MCF 10A (cell line): ENCODE results near the gene PHYHIPL. TPM values are rescaled to one million over a fixed set of nuclear protein-coding genes. Genes with fewer than 3 reads are reported as not detected.

Experiments
- BruUV-seq: library from RNA; stranded (reverse); fragments of 400-500 nt; replicated peaks from 2 replicates; lab custom pipeline; 2021; lab: Mats Ljungman, UMichigan
- CTCF ChIA-PET: fragments of 300-600 bp; sonication (Branson Sonifier 250); formaldehyde crosslinking; extraction: SDS; loops from one replicate; lab custom pipeline; 2021; ENCODE audit warnings: antibody characterized with exemption, inconsistent platforms; lab: Yijun Ruan, JAX
- POLR2A ChIA-PET: fragments of 300-600, 350-650 bp; sonication (Branson Sonifier 250); formaldehyde crosslinking; extraction: SDS; loops from one replicate; lab custom pipeline; 2020; ENCODE audit warnings: antibody characterized with exemption, inconsistent platforms; lab: Yijun Ruan, JAX
- DNase-seq: peaks from one replicate; pipeline ENCODE4 v3.0.0-alpha.2; 2018; ENCODE audit not compliant: unreplicated experiment
- H3K27ac Mint-ChIP-seq: one replicate; pipeline ENCODE4 v1.8.0; 2022; ENCODE audit warnings: mild to moderate bottlenecking, low read depth, mixed read lengths; ENCODE audit not compliant: unreplicated experiment
- H3K27me3 Mint-ChIP-seq: one replicate; pipeline ENCODE4 v1.8.0; 2022; ENCODE audit warnings: mixed read lengths; ENCODE audit not compliant: insufficient read depth, unreplicated experiment
- H3K36me3 Mint-ChIP-seq: one replicate; pipeline ENCODE4 v1.8.0; 2022; ENCODE audit warnings: mild to moderate bottlenecking, moderate library complexity, mixed read lengths; ENCODE audit not compliant: insufficient read depth, unreplicated experiment
- H3K4me1 Mint-ChIP-seq: one replicate; pipeline ENCODE4 v1.8.0; 2022; ENCODE audit warnings: mixed read lengths; ENCODE audit not compliant: insufficient read depth, unreplicated experiment
- H3K4me3 Mint-ChIP-seq: one replicate; pipeline ENCODE4 v1.8.0; 2022; ENCODE audit warnings: mild to moderate bottlenecking, moderate library complexity, mixed read lengths; ENCODE audit not compliant: unreplicated experiment
- H3K9me3 Mint-ChIP-seq: one replicate; pipeline ENCODE4 v1.8.0; 2022; ENCODE audit warnings: mixed read lengths; ENCODE audit not compliant: unreplicated experiment
- intact Hi-C: fragments of 100-400 bp; cut with micrococcal nuclease; formaldehyde crosslinking; loops from 2 replicates; pipeline ENCODE4 v1.14.1; 2022
- total RNA-seq: library from RNA; stranded (reverse); gene quantifications from 2 replicates; pipeline ENCODE4 v1.2.3, GENCODE V29; 2022
- TF ChIP-seq, protein P1 (sequence below): fragments of 200-600 bp; IDR thresholded peaks from one replicate; pipeline ENCODE4 v1.8.0; 2022; ENCODE audit warnings: antibody characterized with exemption, mild to moderate bottlenecking; ENCODE audit not compliant: unreplicated experiment

PHYHIPL gene
- total RNA-seq, 1 experiment from 2014 or later = not detected

DNA sequence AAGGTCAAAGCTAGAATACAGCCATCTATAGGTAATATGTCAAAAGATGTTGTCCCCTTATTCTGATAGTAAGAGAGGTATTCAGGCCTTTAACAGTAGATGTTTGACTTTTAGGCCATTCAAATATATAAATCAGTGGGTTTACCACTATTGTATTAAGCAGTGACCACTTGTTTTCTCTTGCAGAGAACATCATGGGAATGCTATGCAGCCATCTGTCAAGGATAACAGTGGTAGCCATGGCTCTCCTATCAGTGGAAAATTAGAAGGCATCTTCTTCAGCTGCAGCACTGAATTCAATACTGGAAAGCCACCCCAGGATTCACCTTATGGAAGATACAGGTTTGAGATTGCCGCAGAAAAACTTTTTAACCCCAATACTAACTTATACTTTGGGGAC lies 68.4 kb downstream of the PHYHIPL start:
- no peak for DNase-seq
- no peak overlapping the region for H3K4me3 Mint-ChIP-seq
- no peaks in the 10 kb centered on the region for H3K4me1 Mint-ChIP-seq
- POLR2A ChIA-PET = no interaction called here
- H3K27me3 Mint-ChIP-seq = peaks cover 67% of the 10 kb centered on the region
- TF ChIP-seq, protein P1, sequence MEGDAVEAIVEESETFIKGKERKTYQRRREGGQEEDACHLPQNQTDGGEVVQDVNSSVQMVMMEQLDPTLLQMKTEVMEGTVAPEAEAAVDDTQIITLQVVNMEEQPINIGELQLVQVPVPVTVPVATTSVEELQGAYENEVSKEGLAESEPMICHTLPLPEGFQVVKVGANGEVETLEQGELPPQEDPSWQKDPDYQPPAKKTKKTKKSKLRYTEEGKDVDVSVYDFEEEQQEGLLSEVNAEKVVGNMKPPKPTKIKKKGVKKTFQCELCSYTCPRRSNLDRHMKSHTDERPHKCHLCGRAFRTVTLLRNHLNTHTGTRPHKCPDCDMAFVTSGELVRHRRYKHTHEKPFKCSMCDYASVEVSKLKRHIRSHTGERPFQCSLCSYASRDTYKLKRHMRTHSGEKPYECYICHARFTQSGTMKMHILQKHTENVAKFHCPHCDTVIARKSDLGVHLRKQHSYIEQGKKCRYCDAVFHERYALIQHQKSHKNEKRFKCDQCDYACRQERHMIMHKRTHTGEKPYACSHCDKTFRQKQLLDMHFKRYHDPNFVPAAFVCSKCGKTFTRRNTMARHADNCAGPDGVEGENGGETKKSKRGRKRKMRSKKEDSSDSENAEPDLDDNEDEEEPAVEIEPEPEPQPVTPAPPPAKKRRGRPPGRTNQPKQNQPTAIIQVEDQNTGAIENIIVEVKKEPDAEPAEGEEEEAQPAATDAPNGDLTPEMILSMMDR = no peak
- no TSS peak for BruUV-seq
- CTCF ChIA-PET = interaction anchor here (0.5 to 2.1 kb wide), 6 partner anchors 15 to 717 kb away, joined by 3 to 14 read pairs (median 3); no protein-coding TSS in a partner anchor
- no peaks in the 10 kb centered on the region for H3K36me3 Mint-ChIP-seq
- intact Hi-C loops = loop anchor here (10.0 kb wide), 1 partner anchor 560 kb away; no protein-coding TSS in a partner anchor
- no peaks in the 10 kb centered on the region for H3K9me3 Mint-ChIP-seq
- H3K27ac Mint-ChIP-seq = no peak overlapping the region

DNA sequence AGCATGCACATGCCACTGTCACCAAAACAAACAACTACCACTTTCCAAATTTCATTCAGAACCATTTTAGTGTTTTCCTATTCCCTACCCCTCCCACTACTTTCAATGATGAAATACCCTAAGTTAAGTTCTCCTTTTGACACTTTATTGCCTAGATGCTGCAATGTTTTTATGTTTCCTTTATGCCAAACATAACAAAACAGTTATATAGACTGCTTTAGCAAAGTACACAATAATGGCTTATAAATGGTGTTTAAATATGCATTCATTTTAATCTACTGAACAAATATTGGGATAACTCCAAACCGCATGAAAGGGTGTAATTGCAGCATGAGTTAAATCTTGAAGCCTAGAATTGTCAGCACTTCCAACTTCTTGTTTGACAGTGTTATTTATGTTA lies 69.2 kb downstream of the PHYHIPL start:
- Mint-ChIP-seq H3K4me3 (no peak overlapping the region), H3K36me3 (no peaks in the 10 kb centered on the region), H3K9me3 (no peaks in the 10 kb centered on the region), H3K4me1 (no peaks in the 10 kb centered on the region), H3K27ac (no peak overlapping the region), H3K27me3 (peaks cover 75% of the 10 kb centered on the region)
- TF ChIP-seq, protein P1 = no peak
- ChIA-PET CTCF (interaction anchor here (0.7 kb wide), 1 partner anchor 718 kb away, joined by 3 read pairs; no protein-coding TSS in a partner anchor), POLR2A (no interaction called here)
- BruUV-seq = no TSS peak
- intact Hi-C loops = loop anchor here (10.0 kb wide), 1 partner anchor 559 kb away; no protein-coding TSS in a partner anchor
- no peak for DNase-seq

DNA sequence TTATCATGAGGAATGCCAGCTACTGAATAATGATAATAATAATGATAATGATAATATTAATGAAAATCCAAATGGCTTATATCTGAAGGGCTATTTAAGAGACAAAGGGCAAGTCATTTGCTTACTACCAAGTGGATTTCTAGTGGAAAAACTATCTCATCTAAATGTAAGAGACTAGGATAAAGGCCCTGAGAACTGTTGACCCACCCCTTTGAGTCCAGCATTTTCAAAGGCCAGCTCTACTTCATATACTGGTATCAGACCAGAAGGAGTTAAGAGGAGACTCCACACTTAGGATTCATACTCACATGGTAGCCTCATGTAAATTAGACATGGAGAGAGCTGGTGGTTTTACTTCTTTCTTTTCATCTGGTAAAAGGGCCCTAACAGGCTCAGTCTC lies 76.0 kb downstream of the PHYHIPL start:
- Mint-ChIP-seq H3K36me3 (no peaks in the 10 kb centered on the region), H3K4me3 (no peak overlapping the region), H3K27me3 (peaks cover 66% of the 10 kb centered on the region), H3K4me1 (no peaks in the 10 kb centered on the region), H3K27ac (no peak overlapping the region), H3K9me3 (no peaks in the 10 kb centered on the region)
- BruUV-seq = no TSS peak
- ChIA-PET CTCF (interaction anchor here (0.6 to 1.6 kb wide), 3 partner anchors 205 to 327 kb away, joined by 3 to 4 read pairs (median 3); no protein-coding TSS in a partner anchor), POLR2A (interaction anchor here (0.6 kb wide), 1 partner anchor 72 kb away, joined by 3 read pairs; no protein-coding TSS in a partner anchor)
- intact Hi-C loops = no loop called here
- no peak for DNase-seq
- TF ChIP-seq, protein P1 = no peak

DNA sequence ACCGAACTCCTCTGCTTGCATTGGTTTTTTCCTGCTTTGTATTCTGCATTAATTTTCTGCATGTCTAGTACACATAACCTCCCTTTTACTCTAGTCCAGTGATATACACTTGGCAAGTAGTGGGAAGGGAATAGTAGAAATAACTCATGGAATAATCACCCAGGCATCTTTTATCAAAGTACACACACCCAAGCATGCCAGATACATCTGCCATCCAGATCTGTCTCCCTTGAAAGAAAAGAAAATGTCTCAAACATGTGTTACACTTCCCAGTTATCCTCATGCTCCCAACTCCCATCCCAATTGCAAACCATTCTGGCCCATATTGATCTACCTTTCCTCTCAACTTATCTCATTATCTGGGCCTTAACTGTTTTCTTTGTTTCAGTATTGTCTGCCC lies 79.0 kb downstream of the PHYHIPL start:
- H3K4me3 Mint-ChIP-seq = no peak overlapping the region
- peaks cover 66% of the 10 kb centered on the region for H3K27me3 Mint-ChIP-seq
- H3K9me3 Mint-ChIP-seq = no peaks in the 10 kb centered on the region
- no TSS peak for BruUV-seq
- TF ChIP-seq, protein P1 = no peak
- ChIA-PET POLR2A (no interaction called here), CTCF (no interaction called here)
- H3K36me3 Mint-ChIP-seq = no peaks in the 10 kb centered on the region
- intact Hi-C loops = no loop called here
- DNase-seq = no peak
- no peak overlapping the region for H3K27ac Mint-ChIP-seq
- no peaks in the 10 kb centered on the region for H3K4me1 Mint-ChIP-seq
